ENCODE results near the gene SUPV3L1. TPM values are rescaled to one million over a fixed set of nuclear protein-coding genes. Genes with fewer than 3 reads are reported as not detected.
"Not testable (repeated sequence)": the region's sequence is repeated elsewhere in the genome, so short reads cannot be mapped to it uniquely, and the experiment has no call there.

SUPV3L1 gene
- total RNA-seq, 4 donors from 2014 or later: 18.5 to 35.0 (median 30.6) TPM

GRCh38 chr10:69153227-69153626 is 26.8 kb upstream of the SUPV3L1 start:
- Histone ChIP-seq H3K4me1 (no peaks in the 10 kb centered on the region), H3K27me3 (no peaks in the 10 kb centered on the region), H3K27ac (no peak overlapping the region), H3K36me3 (no peaks in the 10 kb centered on the region), H3K4me3 (no peak overlapping the region), H3K9me3 (no peaks in the 10 kb centered on the region)
- intact Hi-C loops (cut with DNase I; ENCODE audit: low total_unique reads): no loop called here
- no peak for TF ChIP-seq POLR2A (IDR thresholded peaks at IDR 0.05)
- no peak for TF ChIP-seq CTCF (IDR thresholded peaks at IDR 0.05)
- DNase-seq: no peak

GRCh38 chr10:69160809-69161241 is 19.2 kb upstream of the SUPV3L1 start:
- Histone ChIP-seq H3K27ac (no peak overlapping the region), H3K4me1 (no peaks in the 10 kb centered on the region), H3K4me3 (no peak overlapping the region), H3K36me3 (no peaks in the 10 kb centered on the region), H3K27me3 (no peaks in the 10 kb centered on the region), H3K9me3 (no peaks in the 10 kb centered on the region)
- TF ChIP-seq CTCF (IDR thresholded peaks at IDR 0.05) (no peak), POLR2A (IDR thresholded peaks at IDR 0.05) (no peak)
- intact Hi-C loops (cut with DNase I; ENCODE audit: low total_unique reads): no loop called here
- DNase-seq: no peak

- intact Hi-C loops (cut with DNase I; ENCODE audit: low total_unique reads): no loop called here
- Histone ChIP-seq H3K27ac (no peak overlapping the region), H3K4me3 (no peak overlapping the region), H3K4me1 (no peaks in the 10 kb centered on the region), H3K36me3 (no peaks in the 10 kb centered on the region), H3K27me3 (no peaks in the 10 kb centered on the region), H3K9me3 (no peaks in the 10 kb centered on the region)
- no peak for TF ChIP-seq CTCF (IDR thresholded peaks at IDR 0.05)
- DNase-seq: no peak
These were observed 11.5 kb upstream of the SUPV3L1 start for GRCh38 chr10:69168493-69168892.

GRCh38 chr10:69172241-69172982 is 7.6 kb upstream of the SUPV3L1 start:
- intact Hi-C loops (cut with DNase I; ENCODE audit: low total_unique reads): no loop called here
- no peak overlapping the region for H3K4me3 ChIP-seq
- H3K36me3 ChIP-seq: no peaks in the 10 kb centered on the region
- H3K27ac ChIP-seq: no peak overlapping the region
- H3K4me1 ChIP-seq: no peaks in the 10 kb centered on the region
- no peaks in the 10 kb centered on the region for H3K9me3 ChIP-seq
- DNase-seq: no peak
- TF ChIP-seq CTCF (IDR thresholded peaks at IDR 0.05): no peak
- no peaks in the 10 kb centered on the region for H3K27me3 ChIP-seq

- intact Hi-C loops (cut with DNase I; ENCODE audit: low total_unique reads); H3K9me3 ChIP-seq; H3K36me3 ChIP-seq; DNase-seq; H3K27me3 ChIP-seq; H3K4me3 ChIP-seq; H3K4me1 ChIP-seq; H3K27ac ChIP-seq: not testable (repeated sequence)
These were observed 4.7 kb upstream of the SUPV3L1 start for GRCh38 chr10:69175326-69175725.

GRCh38 chr10:69176823-69177222 is 3.2 kb upstream of the SUPV3L1 start:
- intact Hi-C loops (cut with DNase I; ENCODE audit: low total_unique reads): no loop called here
- Histone ChIP-seq H3K4me3 (no peak overlapping the region), H3K27ac (no peak overlapping the region), H3K4me1 (no peaks in the 10 kb centered on the region), H3K9me3 (no peaks in the 10 kb centered on the region), H3K36me3 (no peaks in the 10 kb centered on the region), H3K27me3 (no peaks in the 10 kb centered on the region)
- DNase-seq: no peak
- TF ChIP-seq CTCF (IDR thresholded peaks at IDR 0.05) (no peak), POLR2A (IDR thresholded peaks at IDR 0.05) (no peak)

All from uterus (tissue), 4 donors.